ENCODE data around the gene ZNF680.

DNA sequence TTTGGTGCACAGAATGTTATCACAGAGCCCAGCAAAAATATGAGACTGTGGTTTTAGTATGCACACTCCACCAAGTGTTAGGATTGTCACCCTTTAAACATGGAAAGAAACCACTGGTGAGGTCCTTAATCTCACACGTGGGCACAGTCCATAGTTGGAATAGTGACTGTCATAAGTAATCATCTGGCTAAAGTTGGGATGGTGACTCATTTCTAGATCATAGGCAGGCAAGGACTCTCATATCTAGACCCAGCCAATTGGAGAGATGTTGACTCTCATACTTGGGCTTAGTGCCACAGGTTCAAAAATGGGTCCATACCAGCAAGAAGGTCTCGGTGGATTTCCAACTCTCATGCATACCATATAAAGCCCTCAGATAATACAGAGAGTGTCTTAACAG, 39.6 kb upstream of the ZNF680 start:
- TF ChIP-seq CBX3 (IDR thresholded peaks at IDR 0.05; ENCODE audit: low read depth) (no peak), POLR2A (IDR thresholded peaks at IDR 0.05; ENCODE audit: borderline replicate concordance, extremely low read depth, insufficient read depth, insufficient read length) (no peak), POLR2AphosphoS5 (IDR thresholded peaks at IDR 0.05; ENCODE audit: low read depth, low read length) (no peak), ELF1 (IDR thresholded peaks at IDR 0.05; ENCODE audit: borderline replicate concordance, low read depth) (no peak), SP1 (IDR thresholded peaks at IDR 0.05; ENCODE audit: low read depth) (no peak)

Measured in HCT116 (cell line).